MM.1S (cell line): Measurements from ENCODE around the gene FAM83G.

Source experiments
- CTCF ChIP-seq: fragments of 300-600 bp; sonication (generic); IDR thresholded peaks from 2 replicates; pipeline ENCODE4 v1.5.1; 2016; ENCODE audit warnings: antibody characterized with exemption, low read length, mixed read lengths
- EZH2 ChIP-seq: fragments of 300-600 bp; sonication (generic); optimal IDR thresholded peaks from 2 replicates; pipeline ENCODE3; 2017; ENCODE audit warnings: low read depth, mild to moderate bottlenecking, antibody characterized with exemption, low read length, mixed read lengths
- EZH2phosphoT487 ChIP-seq: fragments of 300-600 bp; sonication (generic); IDR thresholded peaks from 2 replicates; pipeline ENCODE4 v1.6.1; 2018; ENCODE audit warnings: antibody characterized with exemption, low read length

- TF ChIP-seq CTCF (no peak), EZH2 (no peak), EZH2phosphoT487 (no peak)
Observed at GRCh38 chr17:18968345-18968744, 36.2 kb downstream of the FAM83G start.
